CD4-positive, alpha-beta T cell (primary cell): ENCODE measurements around the gene SEMA5A. TPM values are rescaled to one million over a fixed set of nuclear protein-coding genes. Genes with fewer than 3 reads are reported as not detected.

Source experiments
- ATAC-seq: fragments of 200-7000 bp; cut with Tn5 transposase; one replicate; pipeline ENCODE4 v1.10.0; 2022; ENCODE audit warnings: mild to moderate bottlenecking; ENCODE audit not compliant: poor library complexity
- CTCF ChIA-PET: fragments of 350-600 bp; sonication (Branson Sonifier 250); formaldehyde crosslinking; loops from one replicate; lab custom pipeline; 2021; ENCODE audit warnings: antibody characterized with exemption, inconsistent platforms; lab: Charles Lee
- POLR2A ChIA-PET: fragments of 350-600 bp; sonication (Branson Sonifier 250); formaldehyde crosslinking; loops from one replicate; lab custom pipeline; 2021; ENCODE audit warnings: antibody characterized with exemption, inconsistent platforms; lab: Charles Lee
- DNase-seq, 14 experiments: peaks; one replicate each; pipeline ENCODE4 v3.0.0-alpha.2; 2013 to 2020; ENCODE audit warnings: mixed read lengths in 2 of 14
- H3K27ac ChIP-seq, 2 donors: one replicate each; pipeline versions ENCODE4 v1.5.1 to v1.7.0; 2013; ENCODE audit warnings: low read length in 2 of 2, low read depth in 1 of 2, mild to moderate bottlenecking in 1 of 2
- H3K27me3 ChIP-seq, 2 experiments: 1 replicate in 1 of 2; 2 replicates in 1 of 2; pipeline versions ENCODE4 v1.6.1 to v1.7.0; 2013; ENCODE audit warnings: low read length in 2 of 2, control low read depth in 1 of 2, mild to moderate bottlenecking in 1 of 2, moderate library complexity in 1 of 2; ENCODE audit not compliant: insufficient read depth in 2 of 2, control insufficient read depth in 1 of 2
- H3K36me3 ChIP-seq: one replicate; pipeline ENCODE4 v1.6.1; 2013; ENCODE audit warnings: low read length, control low read depth; ENCODE audit not compliant: insufficient read depth
- H3K4me1 ChIP-seq: one replicate; pipeline ENCODE4 v1.6.1; 2013; ENCODE audit warnings: low read length, control low read depth; ENCODE audit not compliant: insufficient read depth
- H3K4me3 ChIP-seq: one replicate; pipeline ENCODE4 v1.5.1; 2013; ENCODE audit warnings: mild to moderate bottlenecking, low read length, moderate library complexity
- H3K9me3 ChIP-seq, 2 experiments: 1 replicate in 1 of 2; 2 replicates in 1 of 2; pipeline versions ENCODE4 v1.6.1 to v1.7.0; 2013; ENCODE audit warnings: low read length in 2 of 2, mild to moderate bottlenecking in 2 of 2, control low read depth in 1 of 2, moderate library complexity in 1 of 2; ENCODE audit not compliant: control insufficient read depth in 1 of 2, insufficient read depth in 1 of 2
- H3K27ac Mint-ChIP-seq: one replicate; pipeline ENCODE4 v1.8.0; 2020; ENCODE audit warnings: mixed read lengths
- H3K27me3 Mint-ChIP-seq: one replicate; pipeline ENCODE4 v1.8.0; 2021; ENCODE audit warnings: mixed read lengths
- H3K36me3 Mint-ChIP-seq: one replicate; pipeline ENCODE4 v1.8.0; 2021; ENCODE audit warnings: low read depth, mixed read lengths
- H3K4me1 Mint-ChIP-seq: one replicate; pipeline ENCODE4 v1.8.0; 2021; ENCODE audit warnings: low read depth, mixed read lengths
- H3K4me3 Mint-ChIP-seq: one replicate; pipeline ENCODE4 v1.8.0; 2020; ENCODE audit warnings: mild to moderate bottlenecking, mixed read lengths
- H3K9me3 Mint-ChIP-seq: one replicate; pipeline ENCODE4 v1.8.0; 2020; ENCODE audit warnings: mixed read lengths
- CTCF ChIP-seq: fragments of 200-600 bp; IDR thresholded peaks from one replicate; pipeline ENCODE4 v1.8.0; 2022; ENCODE audit warnings: antibody characterized with exemption, mild to moderate bottlenecking
- intact Hi-C, 2 experiments: fragments of 100-400 bp; cut with DNase I in 1 of 2; cut with micrococcal nuclease in 1 of 2; formaldehyde crosslinking; loops; one replicate each; pipeline versions ENCODE4 v1.15.1 to v1.9.0; 2023 to 2025; cut with DNase I, micrococcal nuclease
- total RNA-seq, 174 experiments: library from RNA in 2 of 174; stranded (reverse) in 2 of 174; gene quantifications; one replicate each; pipeline ENCODE4 v1.2.3 and lab custom pipeline; 2021 to 2026

Gene SEMA5A
- total RNA-seq, 2 experiments from 2014 or later = 2.0 to 2.9 TPM

GRCh38 chr5:9174446-9174845 is 371.4 kb downstream of the SEMA5A start:
- CTCF ChIA-PET = no interaction called here
- intact Hi-C loops = no loop called here

GRCh38 chr5:9173281-9174048 is 372.4 kb downstream of the SEMA5A start:
- TF ChIP-seq CTCF = no peak

More at GRCh38 chr5:9174446-9174845, 371.4 kb downstream of the SEMA5A start:
- no peaks in the 10 kb centered on the region for H3K4me1 Mint-ChIP-seq
- Histone ChIP-seq H3K4me3 (no peak overlapping the region), H3K9me3 (peaks cover 0 to 9% of the 10 kb centered on the region in 2 experiments), H3K27ac (no peak overlapping the region), H3K4me1 (no peaks in the 10 kb centered on the region), H3K36me3 (no peaks in the 10 kb centered on the region), H3K27me3 (no peaks in the 10 kb centered on the region)
- DNase-seq (no peak), ATAC-seq (no peak)
- no peaks in the 10 kb centered on the region for H3K36me3 Mint-ChIP-seq
- no peak overlapping the region for H3K27ac Mint-ChIP-seq
- no peak for TF ChIP-seq CTCF
- no peak overlapping the region for H3K4me3 Mint-ChIP-seq
- peaks cover 2% of the 10 kb centered on the region for H3K9me3 Mint-ChIP-seq
- POLR2A ChIA-PET = no interaction called here
- no peaks in the 10 kb centered on the region for H3K27me3 Mint-ChIP-seq

GRCh38 chr5:9170026-9170425 is 375.8 kb downstream of the SEMA5A start:
- no peak for ATAC-seq
- intact Hi-C loops = no loop called here
- peaks cover 2% of the 10 kb centered on the region for H3K9me3 Mint-ChIP-seq
- Histone ChIP-seq H3K36me3 (no peaks in the 10 kb centered on the region), H3K4me3 (no peak overlapping the region), H3K27me3 (no peaks in the 10 kb centered on the region), H3K27ac (no peak overlapping the region), H3K9me3 (peaks cover 0 to 7% of the 10 kb centered on the region in 2 experiments), H3K4me1 (no peaks in the 10 kb centered on the region)
- H3K4me1 Mint-ChIP-seq = no peaks in the 10 kb centered on the region
- H3K27ac Mint-ChIP-seq = no peak overlapping the region
- H3K4me3 Mint-ChIP-seq = no peak overlapping the region
- no peaks in the 10 kb centered on the region for H3K27me3 Mint-ChIP-seq
- no peak for TF ChIP-seq CTCF
- CTCF ChIA-PET = no interaction called here
- POLR2A ChIA-PET = no interaction called here
- DNase-seq = no peak
- H3K36me3 Mint-ChIP-seq = no peaks in the 10 kb centered on the region

More at GRCh38 chr5:9173281-9174048, 372.4 kb downstream of the SEMA5A start:
- H3K9me3 Mint-ChIP-seq = peaks cover 2% of the 10 kb centered on the region
- no peaks in the 10 kb centered on the region for H3K4me1 ChIP-seq
- peaks cover 0 to 9% of the 10 kb centered on the region in 2 experiments for H3K9me3 ChIP-seq
- no peaks in the 10 kb centered on the region for H3K36me3 Mint-ChIP-seq
- H3K27ac Mint-ChIP-seq = no peak overlapping the region
- ATAC-seq (no peak), DNase-seq (no peak)
- intact Hi-C loops = no loop called here
- no peaks in the 10 kb centered on the region for H3K4me1 Mint-ChIP-seq
- no peak overlapping the region for H3K4me3 ChIP-seq
- no peaks in the 10 kb centered on the region for H3K36me3 ChIP-seq
- CTCF ChIA-PET = no interaction called here
- H3K27ac ChIP-seq = no peak overlapping the region
- no peak overlapping the region for H3K4me3 Mint-ChIP-seq
- no peaks in the 10 kb centered on the region for H3K27me3 ChIP-seq
- POLR2A ChIA-PET = no interaction called here
- no peaks in the 10 kb centered on the region for H3K27me3 Mint-ChIP-seq
